ENCODE measurements around the gene PRCC.
A peak's percentile ranks its signal among the peaks of the same experiment; 100 is the strongest.
"Not testable (repeated sequence)": the region's sequence is repeated elsewhere in the genome, so short reads cannot be mapped to it uniquely, and the experiment has no call there.

The PRCC gene

GRCh38 chr1:156760796-156761104 lies 6.6 kb upstream of the PRCC start:
- no peak for DNase-seq (ENCODE audit: low read depth)

GRCh38 chr1:156765136-156765535 lies 2.2 kb upstream of the PRCC start:
- DNase-seq (ENCODE audit: low read depth) = not testable (repeated sequence)

GRCh38 chr1:156765666-156766065 lies 1.7 kb upstream of the PRCC start:
- DNase-seq (ENCODE audit: low read depth) = no peak

- DNase-seq (ENCODE audit: low read depth) = no peak
Observed at GRCh38 chr1:156766298-156767100, 836 bp upstream of the PRCC start.

- no peak for DNase-seq (ENCODE audit: low read depth)
Observed at GRCh38 chr1:156767879-156768604, 707 bp downstream of the PRCC start.

GRCh38 chr1:156768610-156769295 lies 1.4 kb downstream of the PRCC start:
- DNase-seq (ENCODE audit: low read depth) = no peak

GRCh38 chr1:156772222-156772621 lies 4.9 kb downstream of the PRCC start:
- no peak for DNase-seq (ENCODE audit: low read depth)

- DNase-seq (ENCODE audit: low read depth) = no peak
Observed at GRCh38 chr1:156772728-156773497, 5.6 kb downstream of the PRCC start.

GRCh38 chr1:156773607-156774006 lies 6.3 kb downstream of the PRCC start:
- DNase-seq (ENCODE audit: low read depth) = no peak

GRCh38 chr1:156775799-156776198 lies 8.5 kb downstream of the PRCC start:
- no peak for DNase-seq (ENCODE audit: low read depth)

GRCh38 chr1:156776942-156777341 lies 9.6 kb downstream of the PRCC start:
- no peak for DNase-seq (ENCODE audit: low read depth)

- DNase-seq (ENCODE audit: low read depth) = no peak
Observed at GRCh38 chr1:156777573-156777972, 10.2 kb downstream of the PRCC start.

GRCh38 chr1:156781585-156782186 lies 14.4 kb downstream of the PRCC start:
- peak; percentile 49 for DNase-seq (ENCODE audit: low read depth)

- no peak for DNase-seq (ENCODE audit: low read depth)
Observed at GRCh38 chr1:156785458-156785857, 18.1 kb downstream of the PRCC start.

GRCh38 chr1:156786640-156787039 lies 19.3 kb downstream of the PRCC start:
- no peak for DNase-seq (ENCODE audit: low read depth)

GRCh38 chr1:156788136-156788535 lies 20.8 kb downstream of the PRCC start:
- no peak for DNase-seq (ENCODE audit: low read depth)

- no peak for DNase-seq (ENCODE audit: low read depth)
Observed at GRCh38 chr1:156789621-156790318, 22.4 kb downstream of the PRCC start.

- DNase-seq (ENCODE audit: low read depth) = no peak
Observed at GRCh38 chr1:156794506-156795373, 27.4 kb downstream of the PRCC start.

- DNase-seq (ENCODE audit: low read depth) = no peak
Observed at GRCh38 chr1:156795374-156795733, 28.0 kb downstream of the PRCC start.

GRCh38 chr1:156795787-156796186 lies 28.5 kb downstream of the PRCC start:
- no peak for DNase-seq (ENCODE audit: low read depth)
